Hepatocyte (in vitro differentiated cells): ENCODE results near the gene PRELID3B. TPM values are rescaled to one million over a fixed set of nuclear protein-coding genes. Genes with fewer than 3 reads are reported as not detected.

Source experiments
- DNase-seq: peaks from one replicate; pipeline ENCODE4 v3.0.0-alpha.2; 2016; ENCODE audit warnings: low spot score
- H2AFZ ChIP-seq: fragments of 200-600 bp; sonication (generic); 2 replicates; pipeline ENCODE4 v1.6.0; 2016; ENCODE audit warnings: antibody characterized with exemption, mild to moderate bottlenecking
- H3K27ac ChIP-seq: fragments of 200-600 bp; sonication (generic); 2 replicates; pipeline ENCODE4 v1.5.1; 2016; ENCODE audit warnings: mild to moderate bottlenecking
- H3K27me3 ChIP-seq: fragments of 200-600 bp; sonication (generic); 2 replicates; pipeline ENCODE4 v1.6.1; 2016
- H3K36me3 ChIP-seq: fragments of 200-600 bp; sonication (generic); replicated peaks from 2 replicates; pipeline ENCODE4 v1.5.1; 2016; ENCODE audit warnings: low read depth; ENCODE audit not compliant: insufficient read depth
- H3K4me1 ChIP-seq: fragments of 200-600 bp; sonication (generic); 2 replicates; pipeline ENCODE4 v1.5.1; 2016; ENCODE audit warnings: mild to moderate bottlenecking, moderate library complexity; ENCODE audit not compliant: insufficient read depth
- H3K4me2 ChIP-seq: fragments of 200-600 bp; sonication (generic); 2 replicates; pipeline ENCODE4 v1.6.0; 2016
- H3K4me3 ChIP-seq: fragments of 200-600 bp; sonication (generic); 2 replicates; pipeline ENCODE4 v1.5.1; 2016; ENCODE audit warnings: mild to moderate bottlenecking
- H3K79me2 ChIP-seq: fragments of 200-600 bp; sonication (generic); 2 replicates; pipeline ENCODE4 v1.6.0; 2017; ENCODE audit warnings: mild to moderate bottlenecking
- H3K9me2 ChIP-seq: fragments of 200-600 bp; sonication (generic); replicated peaks from 2 replicates; pipeline ENCODE4 v1.6.0; 2017; ENCODE audit warnings: mild to moderate bottlenecking; ENCODE audit not compliant: insufficient read depth
- H3K9me3 ChIP-seq: fragments of 200-600 bp; sonication (generic); 2 replicates; pipeline ENCODE4 v1.5.1; 2016; ENCODE audit warnings: low read depth, mild to moderate bottlenecking
- H4K20me1 ChIP-seq: fragments of 200-600 bp; sonication (generic); 2 replicates; pipeline ENCODE4 v1.6.0; 2016; ENCODE audit warnings: mild to moderate bottlenecking; ENCODE audit not compliant: insufficient read depth, poor library complexity, severe bottlenecking
- CTCF ChIP-seq: fragments of 200-600 bp; sonication (generic); IDR thresholded peaks from 2 replicates; pipeline ENCODE4 v1.5.1; 2016; ENCODE audit warnings: antibody characterized with exemption, mild to moderate bottlenecking; ENCODE audit not compliant: poor library complexity
- EZH2 ChIP-seq: fragments of 200-600 bp; sonication (generic); IDR thresholded peaks from 2 replicates; pipeline ENCODE4 v1.6.1; 2016; ENCODE audit warnings: antibody characterized with exemption, mild to moderate bottlenecking, borderline replicate concordance
- EZH2phosphoT487 ChIP-seq: fragments of 200-600 bp; sonication (generic); IDR thresholded peaks from one replicate; pipeline ENCODE4 v1.6.1; 2018; ENCODE audit warnings: antibody characterized with exemption, mild to moderate bottlenecking, low read depth, moderate library complexity; ENCODE audit not compliant: unreplicated experiment, severe bottlenecking
- WGBS: methylation state at CpG from one replicate; pipeline ENCODE4 v1.1.6; 2016; ENCODE audit warnings: low lambda C conversion rate; ENCODE audit errors: missing lambda C conversion rate; 5-methylcytosine and 5-hydroxymethylcytosine counted together
- polyA plus RNA-seq: library from polyadenylated mRNA; unstranded; fragments of >200 nt; fragmentation: Nextera tagmentation; extraction: Ambion mirVana; gene quantifications from 2 replicates; pipeline ENCODE4 v1.2.1, GENCODE V29; 2016
- total RNA-seq: library from RNA; depleted of rRNA; stranded (reverse); fragments of >200 nt; gene quantifications from 2 replicates; pipeline ENCODE4 v1.2.3, GENCODE V29; 2014

The PRELID3B gene
- total and polyA plus RNA-seq, 2 experiments from 2014 or later, result 38.2 to 75.7 TPM

- Histone ChIP-seq H3K27me3 (no peaks in the 10 kb centered on the region), H3K79me2 (no peaks in the 10 kb centered on the region), H4K20me1 (no peaks in the 10 kb centered on the region), H3K4me2 (no peak overlapping the region), H3K9me2 (no peaks in the 10 kb centered on the region), H3K4me1 (peaks cover 4% of the 10 kb centered on the region), H3K27ac (no peak overlapping the region), H3K9me3 (no peaks in the 10 kb centered on the region), H2AFZ (no peak overlapping the region), H3K36me3 (no peaks in the 10 kb centered on the region), H3K4me3 (no peak overlapping the region)
- DNase-seq, result no peak
- WGBS, result 96% methylated on average over 3 of the region's 3 CpGs
- TF ChIP-seq EZH2, result no peak
- no peak for TF ChIP-seq CTCF
- no peak for TF ChIP-seq EZH2phosphoT487
Measured at GRCh38 chr20:59000326-59000725, 42.3 kb downstream of the PRELID3B start.

- no peak overlapping the region for H3K27ac ChIP-seq
- no peaks in the 10 kb centered on the region for H3K9me2 ChIP-seq
- H3K27me3 ChIP-seq, result no peaks in the 10 kb centered on the region
- H3K9me3 ChIP-seq, result no peaks in the 10 kb centered on the region
- no peak overlapping the region for H3K4me2 ChIP-seq
- H3K4me3 ChIP-seq, result no peak overlapping the region
- TF ChIP-seq EZH2, result no peak
- TF ChIP-seq EZH2phosphoT487, result no peak
- no peaks in the 10 kb centered on the region for H3K79me2 ChIP-seq
- peaks cover 4% of the 10 kb centered on the region for H3K4me1 ChIP-seq
- WGBS, result 96% methylated on average over 11 of the region's 11 CpGs
- H4K20me1 ChIP-seq, result no peaks in the 10 kb centered on the region
- no peak overlapping the region for H2AFZ ChIP-seq
- no peak for DNase-seq
- H3K36me3 ChIP-seq, result no peaks in the 10 kb centered on the region
Measured at GRCh38 chr20:58998656-58999055, 43.9 kb downstream of the PRELID3B start.

GRCh38 chr20:58997141-58997770 is 45.3 kb downstream of the PRELID3B start:
- no peaks in the 10 kb centered on the region for H4K20me1 ChIP-seq
- H3K9me2 ChIP-seq, result no peaks in the 10 kb centered on the region
- peaks cover 4% of the 10 kb centered on the region for H3K4me1 ChIP-seq
- H3K27ac ChIP-seq, result no peak overlapping the region
- 96% methylated on average over 24 of the region's 24 CpGs for WGBS
- H3K27me3 ChIP-seq, result no peaks in the 10 kb centered on the region
- no peak overlapping the region for H3K4me2 ChIP-seq
- H3K36me3 ChIP-seq, result no peaks in the 10 kb centered on the region
- no peaks in the 10 kb centered on the region for H3K9me3 ChIP-seq
- no peaks in the 10 kb centered on the region for H3K79me2 ChIP-seq
- TF ChIP-seq EZH2phosphoT487 (no peak), EZH2 (no peak), CTCF (no peak)
- H3K4me3 ChIP-seq, result no peak overlapping the region
- no peak for DNase-seq
- H2AFZ ChIP-seq, result no peak overlapping the region

- Histone ChIP-seq H3K9me3 (no peaks in the 10 kb centered on the region), H3K4me3 (no peak overlapping the region), H2AFZ (no peak overlapping the region), H4K20me1 (no peaks in the 10 kb centered on the region), H3K27me3 (no peaks in the 10 kb centered on the region), H3K4me1 (peaks cover 4% of the 10 kb centered on the region), H3K79me2 (no peaks in the 10 kb centered on the region), H3K36me3 (no peaks in the 10 kb centered on the region), H3K9me2 (no peaks in the 10 kb centered on the region), H3K27ac (peak overlapping the region; percentile 56), H3K4me2 (no peak overlapping the region)
- TF ChIP-seq CTCF, result no peak
- no peak for TF ChIP-seq EZH2phosphoT487
- no peak for TF ChIP-seq EZH2
- WGBS, result 91% methylated on average over 12 of the region's 12 CpGs
- DNase-seq, result no peak
Measured at GRCh38 chr20:58996226-58996611, 46.4 kb downstream of the PRELID3B start.
